ENCODE data around the gene USP13.
A peak's percentile ranks its signal among the peaks of the same experiment; 100 is the strongest.
"Not testable (repeated sequence)": the region's sequence is repeated elsewhere in the genome, so short reads cannot be mapped to it uniquely, and the experiment has no call there.

The USP13 gene

DNA sequence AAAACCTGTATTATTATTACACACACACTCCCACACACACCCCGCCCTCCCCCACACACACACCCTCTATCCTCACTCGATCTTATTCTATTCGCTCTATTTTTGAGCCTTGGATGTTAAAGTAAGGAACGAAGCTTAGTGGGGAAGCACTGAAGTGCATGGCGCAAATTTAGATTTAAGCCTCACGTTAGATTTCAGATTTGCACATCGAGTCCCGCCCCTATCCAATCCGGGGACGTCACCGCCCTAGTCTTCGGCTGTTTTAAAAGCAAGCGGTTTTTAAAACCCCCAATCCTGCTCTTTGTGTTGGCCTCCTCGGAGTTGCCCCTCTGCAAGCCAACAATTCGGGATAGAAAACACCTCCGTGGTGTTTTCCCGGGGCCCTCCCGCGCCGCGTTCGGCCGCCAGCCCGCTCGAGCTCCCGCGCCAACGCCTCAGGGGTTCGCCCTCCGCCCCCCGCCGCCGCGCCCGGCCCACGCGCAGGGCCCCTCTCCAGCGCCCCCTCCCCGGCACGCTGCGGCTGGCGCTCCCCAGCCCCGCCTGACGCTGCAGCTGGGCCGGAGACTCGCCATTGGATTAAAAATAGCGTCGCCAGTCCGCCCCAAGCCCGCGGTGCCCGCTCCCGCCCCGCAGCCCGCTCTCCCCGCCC, at the start of gene USP13:
Gene USP13, plus strand, starts transcription at position 594 of the 649 bp plus-strand sequence. CDS start 186 bp downstream, outside the sequence.
- DNase-seq: peak; percentile 22

- DNase-seq: no peak
Observed at GRCh38 chr3:179603321-179603720, 49.5 kb upstream of the USP13 start.

- DNase-seq: no peak
Observed at GRCh38 chr3:179603831-179604230, 49.0 kb upstream of the USP13 start.

DNA sequence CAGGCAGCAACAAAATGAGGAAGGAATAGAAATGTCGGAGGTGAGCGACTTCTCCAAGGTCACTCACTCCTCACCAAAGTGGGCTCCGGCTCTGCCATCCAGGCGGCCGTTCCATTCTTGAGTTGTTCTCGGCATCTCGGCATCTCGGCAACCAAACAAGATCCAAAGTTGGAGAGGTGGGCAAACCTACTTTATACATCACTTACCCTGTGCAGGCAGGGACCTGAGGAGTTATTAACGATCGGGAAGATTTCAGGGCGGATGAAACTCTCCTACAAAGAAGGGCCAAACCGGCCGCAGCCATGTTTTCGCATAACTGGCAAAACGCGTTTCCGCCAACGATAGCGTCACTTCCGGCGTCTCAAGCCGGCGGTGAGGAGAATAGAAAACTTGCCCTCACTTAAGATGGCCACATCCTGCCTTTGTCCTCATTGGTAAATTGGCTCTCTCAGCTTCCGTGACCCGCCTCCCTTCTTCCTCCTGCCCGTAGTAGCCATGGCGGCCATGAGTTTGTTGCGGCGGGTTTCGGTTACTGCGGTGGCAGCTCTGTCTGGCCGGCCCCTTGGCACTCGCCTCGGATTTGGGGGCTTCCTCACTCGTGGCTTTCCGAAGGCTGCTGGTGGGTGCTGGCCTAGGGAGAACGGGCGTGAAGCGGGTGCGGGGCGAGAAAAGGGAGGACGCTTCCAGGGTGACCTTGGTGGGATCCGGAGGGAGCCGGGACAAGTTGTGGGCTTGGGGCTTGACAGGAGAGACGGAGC, 48.3 kb upstream of the USP13 start, which contains the start of the genes MRPL47 and NDUFB5:
Gene MRPL47, minus strand, starts transcription at position 318 of the 758 bp plus-strand sequence. Its CDS starts 14 bp downstream, at position 304.
Gene NDUFB5, plus strand, starts transcription at position 474 of the 758 bp plus-strand sequence. Its CDS starts 22 bp downstream, at position 496.
- DNase-seq: peak; percentile 92

DNA sequence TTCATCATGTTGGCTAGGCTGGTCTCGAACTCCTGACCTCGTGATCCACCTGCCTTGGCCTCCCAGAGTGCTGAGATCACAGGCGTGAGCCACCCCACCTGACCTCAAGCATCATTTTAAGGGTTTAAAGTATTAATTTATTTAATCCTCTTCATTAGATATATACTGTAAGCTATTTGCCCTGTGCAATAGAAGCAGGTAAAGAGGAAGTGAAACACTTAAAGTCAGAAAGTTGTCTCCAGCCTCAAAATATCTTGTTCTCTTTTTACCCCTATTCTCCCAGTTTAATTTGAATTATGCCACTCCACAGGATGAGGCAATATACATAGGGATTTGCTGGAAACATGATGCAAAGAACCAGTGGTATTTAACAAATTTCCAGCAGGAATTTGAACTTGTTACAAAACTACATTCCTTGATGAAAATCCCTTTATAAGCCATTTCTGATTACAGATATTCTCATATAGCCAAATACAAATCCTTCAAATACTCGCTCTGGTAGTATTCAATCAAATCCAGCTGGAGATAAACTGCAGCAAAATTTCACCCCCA, 46.2 kb upstream of the USP13 start:
- peak; percentile 7 for DNase-seq

GRCh38 chr3:179608931-179609720, 43.7 kb upstream of the USP13 start:
- peak; percentile 38 for DNase-seq

DNA sequence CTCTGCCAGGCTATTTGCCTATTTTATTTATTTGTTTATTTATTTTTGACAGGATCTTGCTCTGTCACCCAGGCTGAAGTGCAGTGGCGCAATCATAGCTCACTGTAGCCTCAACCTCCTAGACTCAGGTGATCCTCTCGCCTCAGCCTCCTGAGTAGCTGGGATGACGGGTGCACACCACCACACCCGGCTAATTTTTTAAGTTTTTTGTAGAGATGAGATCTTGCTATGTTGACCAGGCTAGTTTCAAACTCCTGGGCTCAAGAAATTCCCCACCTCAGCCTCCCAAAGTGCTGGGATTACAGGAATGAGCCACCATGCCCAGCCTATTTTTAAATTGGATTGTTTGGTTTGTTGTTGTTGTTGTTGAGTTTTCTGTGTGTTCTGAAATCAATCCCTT, 42.8 kb upstream of the USP13 start:
- DNase-seq: no peak

DNA sequence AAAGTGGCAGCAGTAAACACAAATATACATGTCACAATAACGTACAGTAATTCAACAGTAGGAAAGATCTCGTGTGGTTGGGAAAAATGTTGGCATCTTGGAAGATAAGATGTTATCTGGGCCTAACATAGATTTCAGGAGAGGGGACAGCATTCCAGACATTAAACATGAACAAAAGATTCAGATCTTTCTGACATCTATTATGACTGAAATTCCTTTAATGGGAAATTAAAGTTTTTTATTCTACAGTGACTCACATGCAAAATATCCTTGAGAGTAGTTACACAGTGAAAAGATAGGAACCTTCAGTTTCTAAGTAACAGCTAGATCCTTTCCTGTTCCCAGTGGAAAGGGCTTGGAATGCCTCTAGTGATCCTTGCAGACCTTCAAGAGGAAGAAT, 39.0 kb upstream of the USP13 start:
- no peak for DNase-seq

DNA sequence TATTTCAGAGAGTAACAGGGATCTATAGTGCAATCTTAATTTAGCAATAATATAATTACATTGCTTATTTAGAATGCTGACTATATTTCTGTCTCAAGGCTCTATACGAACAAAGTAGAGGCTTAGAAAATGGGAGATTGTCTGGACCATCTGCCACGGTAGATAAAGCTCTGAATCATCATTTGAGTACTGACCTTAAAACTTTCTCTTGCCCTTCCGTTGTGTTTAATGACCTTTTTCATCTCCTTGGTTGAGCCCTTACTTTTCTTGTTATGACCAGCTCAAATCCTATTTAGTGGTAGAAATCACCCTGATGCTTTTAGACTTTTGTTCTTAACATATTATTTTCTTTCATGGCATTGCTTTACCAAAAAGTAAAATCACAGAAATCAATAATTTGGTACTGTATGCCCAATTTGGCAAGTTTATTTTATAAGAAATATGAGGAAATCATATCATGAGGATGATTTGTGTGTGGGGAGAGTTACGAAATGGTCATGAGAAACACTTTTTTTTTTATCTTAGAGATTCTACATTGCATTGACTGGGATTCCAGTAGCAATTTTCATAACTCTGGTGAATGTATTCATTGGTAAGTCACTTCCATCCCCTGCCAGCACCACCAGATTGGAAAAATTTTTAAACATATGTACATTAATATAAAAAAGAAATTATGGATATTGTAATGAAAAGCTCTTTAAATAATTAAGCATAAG, 37.2 kb upstream of the USP13 start:
- DNase-seq: no peak

GRCh38 chr3:179622023-179622422, 30.8 kb upstream of the USP13 start:
- DNase-seq: no peak

- no peak for DNase-seq
Observed at GRCh38 chr3:179624451-179624850, 28.4 kb upstream of the USP13 start.

DNA sequence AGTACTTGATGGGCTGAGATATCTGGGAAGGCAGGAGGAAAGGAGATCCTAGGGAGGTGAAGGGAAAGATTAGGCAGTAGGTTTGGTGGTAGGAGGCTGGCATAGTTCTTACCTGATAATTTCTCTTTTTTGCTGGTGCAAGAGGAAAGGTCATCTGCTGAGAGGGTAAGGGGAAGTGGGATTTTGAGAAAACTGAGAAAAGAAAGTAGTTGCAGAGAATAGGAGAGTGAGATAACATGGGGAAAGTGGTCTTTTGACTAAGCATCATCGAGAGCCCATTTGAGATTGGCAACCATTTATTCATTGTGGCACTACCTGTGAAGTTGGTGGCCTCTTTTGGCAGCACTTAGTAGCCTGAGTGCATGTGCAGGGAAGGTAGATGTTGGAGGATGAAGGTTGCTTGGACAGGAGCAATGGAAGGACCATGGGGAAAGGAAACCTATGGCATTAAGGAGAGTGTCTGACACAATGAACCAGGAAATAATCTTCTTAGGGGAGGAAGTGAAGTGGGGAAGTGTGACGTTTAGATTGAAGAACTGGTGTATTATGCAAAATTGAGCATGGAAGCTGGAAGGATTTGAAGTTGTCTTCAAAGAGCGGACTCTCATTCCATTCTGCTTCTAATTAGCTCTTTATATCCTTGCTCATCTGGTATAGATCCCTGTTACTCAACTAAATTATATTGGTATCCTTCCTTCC, 21.9 kb upstream of the USP13 start:
- no peak for DNase-seq

- DNase-seq: no peak
Observed at GRCh38 chr3:179640469-179640868, 12.4 kb upstream of the USP13 start.

- no peak for DNase-seq
Observed at GRCh38 chr3:179642871-179643270, 10.0 kb upstream of the USP13 start.

DNA sequence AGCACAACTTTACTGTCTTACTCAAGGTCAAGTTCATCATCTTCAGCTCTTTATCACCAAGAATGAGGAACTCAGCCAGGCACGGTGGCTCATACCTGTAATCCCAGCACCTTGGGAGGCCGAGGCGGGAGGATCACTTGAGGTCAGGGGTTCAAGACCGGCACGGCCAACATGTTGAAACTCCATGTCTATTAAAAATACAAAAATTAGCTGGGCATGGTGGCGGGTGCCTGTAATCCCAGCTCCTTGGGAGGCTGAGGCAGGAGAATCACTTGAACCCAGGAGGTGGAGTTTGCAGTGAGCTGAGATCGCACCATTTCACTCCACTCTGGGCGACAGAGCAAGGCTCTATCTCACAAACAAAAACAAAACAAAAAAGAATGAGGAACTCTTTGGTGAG, 9.0 kb upstream of the USP13 start:
- not testable (repeated sequence) for DNase-seq

DNA sequence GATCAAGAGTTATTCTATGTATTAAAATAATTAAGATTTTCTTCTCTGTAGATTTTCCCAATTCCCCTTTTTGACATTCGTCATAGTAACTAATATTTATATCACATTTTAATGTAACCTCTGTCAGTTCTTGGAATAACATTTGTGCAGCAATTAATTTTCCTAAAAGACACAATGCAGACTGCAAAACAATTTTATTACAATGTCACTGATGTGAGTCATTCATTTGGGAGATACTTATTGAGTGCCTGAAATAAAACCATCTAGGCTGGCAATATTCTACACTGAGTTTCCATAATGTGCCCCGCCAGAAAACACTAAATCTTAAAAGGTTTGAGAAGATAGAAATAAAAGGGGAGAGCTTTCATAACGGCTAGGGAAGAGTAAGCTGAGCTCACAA, 6.7 kb upstream of the USP13 start:
- DNase-seq: no peak

DNA sequence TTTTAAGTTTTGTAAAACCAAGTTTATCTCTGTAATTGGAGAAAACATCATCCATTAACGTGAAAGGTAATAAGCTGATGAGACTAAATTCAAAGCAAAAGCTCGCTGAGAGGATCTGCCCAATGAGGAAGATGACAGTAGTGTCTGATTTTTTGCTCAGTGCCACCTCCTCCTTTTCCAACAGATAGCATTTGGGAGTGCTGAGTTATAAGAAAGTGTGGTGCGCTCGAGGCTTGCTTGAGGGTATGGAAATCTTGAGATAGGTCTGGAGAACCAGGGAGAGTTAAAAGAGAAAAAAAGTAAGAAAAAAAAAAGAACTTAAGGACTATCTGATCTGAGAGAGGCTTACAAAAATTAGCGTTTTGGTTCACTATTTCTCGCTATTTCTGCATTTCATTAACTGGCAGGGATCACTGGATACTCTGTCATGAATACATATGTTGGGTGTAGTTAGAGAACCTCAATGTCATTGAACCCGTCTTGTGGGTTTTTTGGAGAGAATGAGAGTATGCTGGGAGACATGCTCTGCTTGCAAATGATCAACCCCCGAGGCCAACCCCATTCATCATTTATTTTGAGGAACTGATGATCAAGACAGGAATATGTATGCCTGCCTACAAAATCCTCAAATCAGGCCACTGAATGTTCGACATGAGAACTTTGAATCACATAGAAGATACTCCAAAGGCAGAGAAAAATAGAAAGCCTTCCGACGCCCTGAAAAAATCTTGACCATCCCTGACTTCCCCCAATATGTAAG, 973 bp upstream of the USP13 start:
- no peak for DNase-seq

DNA sequence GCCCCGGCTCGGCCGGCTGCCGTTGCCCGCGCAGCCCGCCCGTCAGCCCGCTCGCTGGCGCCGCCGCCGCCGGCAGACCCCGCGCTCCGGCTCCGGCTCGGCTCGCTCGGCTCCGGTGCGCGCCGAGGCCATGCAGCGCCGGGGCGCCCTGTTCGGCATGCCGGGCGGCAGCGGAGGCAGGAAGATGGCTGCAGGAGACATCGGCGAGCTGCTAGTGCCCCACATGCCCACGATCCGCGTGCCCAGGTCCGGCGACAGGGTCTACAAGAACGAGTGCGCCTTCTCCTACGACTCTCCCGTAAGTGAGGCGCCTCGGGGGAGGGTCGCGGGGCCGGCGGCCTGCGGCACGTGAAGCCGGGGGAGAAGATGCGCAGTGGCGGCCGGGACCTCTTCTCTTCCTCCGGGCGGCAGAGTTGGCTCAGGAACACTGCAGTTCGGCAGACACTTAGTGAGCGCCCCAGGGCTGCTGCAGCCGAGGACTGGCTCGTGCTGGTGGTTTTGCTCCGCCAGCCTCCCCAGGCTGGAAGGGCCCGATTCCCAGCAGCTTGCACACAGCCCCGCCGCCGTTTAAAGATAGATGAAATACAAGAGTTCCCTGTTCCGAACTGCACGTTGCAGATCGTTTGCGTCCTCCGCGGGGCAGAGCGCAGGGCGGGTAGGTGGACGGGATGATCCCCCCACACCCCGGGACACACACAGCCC, 407 bp downstream of the USP13 start:
- DNase-seq: peak; percentile 8

GRCh38 chr3:179655236-179655635, 2.4 kb downstream of the USP13 start:
- DNase-seq: no peak

- DNase-seq: no peak
Observed at GRCh38 chr3:179658606-179659005, 5.8 kb downstream of the USP13 start.
